SU-DHL-6 (cell line): Measurements from ENCODE around the gene CFAP74.

Source experiments
- H2AFZ ChIP-seq: fragments of 200-600 bp; sonication (generic); 2 replicates; pipeline ENCODE4 v1.6.1; 2014; ENCODE audit warnings: low read depth, mild to moderate bottlenecking, moderate library complexity, mixed read lengths, antibody characterized with exemption, low read length; ENCODE audit not compliant: severe bottlenecking
- H3F3A ChIP-seq: fragments of 200-600 bp; shearing (Covaris generic); 2 replicates; pipeline ENCODE4 v1.6.0; 2016; ENCODE audit warnings: antibody characterized with exemption, mild to moderate bottlenecking; ENCODE audit not compliant: insufficient read depth
- H3K27ac ChIP-seq: fragments of 200-600 bp; sonication (generic); 2 replicates; pipeline ENCODE4 v1.5.1; 2016; ENCODE audit warnings: low read depth, mild to moderate bottlenecking, low read length, moderate library complexity, mixed read lengths
- H3K27me3 ChIP-seq: fragments of 200-600 bp; sonication (generic), shearing (Covaris generic); 2 replicates; pipeline ENCODE4 v1.6.0; 2014; ENCODE audit warnings: mild to moderate bottlenecking, low read length
- H3K36me3 ChIP-seq: fragments of 200-600 bp; sonication (generic); 2 replicates; pipeline ENCODE4 v1.6.1; 2014; ENCODE audit warnings: mild to moderate bottlenecking, low read length, mixed read lengths
- H3K4me2 ChIP-seq: fragments of 300-600, 200-600 bp; shearing (Covaris generic), sonication (generic); 2 replicates; pipeline ENCODE4 v1.6.0; 2014; ENCODE audit warnings: low read length, low read depth, mild to moderate bottlenecking; ENCODE audit not compliant: poor library complexity, severe bottlenecking
- H3K4me3 ChIP-seq: fragments of 200-600 bp; sonication (generic); 2 replicates; pipeline ENCODE4 v1.5.1; 2014; ENCODE audit warnings: antibody characterized with exemption, low read length, mild to moderate bottlenecking, mixed read lengths; ENCODE audit not compliant: insufficient read depth, poor library complexity, severe bottlenecking
- H3K79me2 ChIP-seq: fragments of 200-600 bp; sonication (generic); 2 replicates; pipeline ENCODE4 v1.6.1; 2014; ENCODE audit warnings: mild to moderate bottlenecking, low read length, moderate library complexity; ENCODE audit not compliant: insufficient read depth
- H3K9ac ChIP-seq: fragments of 200-600 bp; sonication (generic); 2 replicates; pipeline ENCODE4 v1.7.0; 2014; ENCODE audit warnings: mild to moderate bottlenecking, low read length
- H3K9me2 ChIP-seq: fragments of 200-600 bp; sonication (generic); replicated peaks from 2 replicates; pipeline ENCODE4 v1.6.1; 2014; ENCODE audit warnings: low read length; ENCODE audit not compliant: insufficient read depth
- H3K9me3 ChIP-seq: fragments of 200-600 bp; sonication (generic); 2 replicates; pipeline ENCODE4 v1.6.1; 2014; ENCODE audit warnings: low read length, mixed read lengths; ENCODE audit not compliant: insufficient read depth
- H4K20me1 ChIP-seq: fragments of 200-600 bp; sonication (generic); 2 replicates; pipeline ENCODE4 v1.6.1; 2014; ENCODE audit warnings: low read depth, mild to moderate bottlenecking, antibody characterized with exemption, low read length, moderate library complexity, mixed read lengths
- EZH2phosphoT487 ChIP-seq: fragments of 200-600 bp; sonication (generic), shearing (Covaris generic); conservative IDR thresholded peaks from 2 replicates; pipeline ENCODE4 v1.6.1; 2018; ENCODE audit warnings: mild to moderate bottlenecking, antibody characterized with exemption, low read length, moderate library complexity, mixed read lengths
- TF ChIP-seq, protein P1 (sequence below): fragments of 200-600 bp; sonication (generic); IDR thresholded peaks from one replicate; pipeline ENCODE4 v1.5.1; 2017; ENCODE audit warnings: antibody characterized with exemption, mild to moderate bottlenecking, low read length, moderate library complexity; ENCODE audit not compliant: insufficient read depth, poor library complexity, severe bottlenecking

CFAP74 gene

DNA sequence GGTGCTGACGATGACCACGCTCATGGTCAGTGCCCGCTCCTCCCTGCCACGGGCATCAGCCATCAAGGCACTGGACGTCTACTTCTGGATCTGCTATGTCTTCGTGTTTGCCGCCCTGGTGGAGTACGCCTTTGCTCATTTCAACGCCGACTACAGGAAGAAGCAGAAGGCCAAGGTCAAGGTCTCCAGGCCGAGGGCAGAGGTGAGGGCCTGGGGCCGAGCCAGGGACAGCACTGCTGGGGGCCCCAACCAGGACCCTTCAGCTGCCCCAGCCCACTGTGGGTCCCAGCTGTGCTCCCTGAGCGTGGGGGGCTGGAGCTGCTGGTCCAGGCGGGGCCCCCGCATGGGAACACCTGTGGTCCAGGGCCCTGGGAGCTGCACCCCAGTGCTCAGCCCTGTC is 26.0 kb upstream of the CFAP74 start:
- no peak overlapping the region for H3K4me2 ChIP-seq
- H3K27me3 ChIP-seq: no peaks in the 10 kb centered on the region
- H3K36me3 ChIP-seq: no peaks in the 10 kb centered on the region
- no peaks in the 10 kb centered on the region for H3K79me2 ChIP-seq
- H3K27ac ChIP-seq: no peak overlapping the region
- H3K9me3 ChIP-seq: no peaks in the 10 kb centered on the region
- no peaks in the 10 kb centered on the region for H3F3A ChIP-seq
- no peak overlapping the region for H2AFZ ChIP-seq
- H3K4me3 ChIP-seq: no peak overlapping the region
- H3K9ac ChIP-seq: no peak overlapping the region
- H3K9me2 ChIP-seq: no peaks in the 10 kb centered on the region
- no peak for TF ChIP-seq EZH2phosphoT487
- TF ChIP-seq, protein P1, sequence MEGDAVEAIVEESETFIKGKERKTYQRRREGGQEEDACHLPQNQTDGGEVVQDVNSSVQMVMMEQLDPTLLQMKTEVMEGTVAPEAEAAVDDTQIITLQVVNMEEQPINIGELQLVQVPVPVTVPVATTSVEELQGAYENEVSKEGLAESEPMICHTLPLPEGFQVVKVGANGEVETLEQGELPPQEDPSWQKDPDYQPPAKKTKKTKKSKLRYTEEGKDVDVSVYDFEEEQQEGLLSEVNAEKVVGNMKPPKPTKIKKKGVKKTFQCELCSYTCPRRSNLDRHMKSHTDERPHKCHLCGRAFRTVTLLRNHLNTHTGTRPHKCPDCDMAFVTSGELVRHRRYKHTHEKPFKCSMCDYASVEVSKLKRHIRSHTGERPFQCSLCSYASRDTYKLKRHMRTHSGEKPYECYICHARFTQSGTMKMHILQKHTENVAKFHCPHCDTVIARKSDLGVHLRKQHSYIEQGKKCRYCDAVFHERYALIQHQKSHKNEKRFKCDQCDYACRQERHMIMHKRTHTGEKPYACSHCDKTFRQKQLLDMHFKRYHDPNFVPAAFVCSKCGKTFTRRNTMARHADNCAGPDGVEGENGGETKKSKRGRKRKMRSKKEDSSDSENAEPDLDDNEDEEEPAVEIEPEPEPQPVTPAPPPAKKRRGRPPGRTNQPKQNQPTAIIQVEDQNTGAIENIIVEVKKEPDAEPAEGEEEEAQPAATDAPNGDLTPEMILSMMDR: no peak
- no peaks in the 10 kb centered on the region for H4K20me1 ChIP-seq

DNA sequence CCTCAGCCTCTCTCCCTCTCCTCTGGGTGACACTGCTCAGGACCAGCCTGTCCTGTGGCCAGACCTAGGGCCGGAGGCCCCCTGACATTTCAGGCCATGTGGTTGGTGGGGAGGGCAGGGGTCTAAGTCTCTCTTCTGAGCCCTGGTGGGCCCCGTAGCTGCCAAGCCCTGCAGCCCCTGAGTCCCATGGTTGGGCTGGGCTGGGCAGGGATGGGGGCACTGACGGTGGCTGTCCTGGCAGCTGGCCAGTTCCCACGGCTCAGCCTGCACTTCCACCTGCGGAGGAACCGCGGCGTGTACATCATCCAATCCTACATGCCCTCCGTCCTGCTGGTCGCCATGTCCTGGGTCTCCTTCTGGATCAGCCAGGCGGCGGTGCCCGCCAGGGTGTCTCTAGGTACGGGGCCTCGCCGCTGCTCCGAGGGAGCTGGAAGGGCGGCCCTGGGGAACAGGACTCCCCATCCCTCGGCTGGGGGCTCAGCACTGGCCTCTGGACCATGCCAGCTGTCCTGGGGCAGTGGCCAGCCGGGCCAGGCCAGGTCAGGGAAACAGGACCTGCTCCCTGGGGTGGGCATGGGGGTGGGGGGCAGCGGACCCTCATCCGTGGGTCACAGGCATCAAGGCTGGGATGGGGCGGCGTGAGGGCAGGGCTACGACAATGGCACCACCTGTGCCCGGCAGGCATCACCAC is 25.4 kb upstream of the CFAP74 start:
- H3F3A ChIP-seq: no peaks in the 10 kb centered on the region
- H3K4me3 ChIP-seq: no peak overlapping the region
- no peak overlapping the region for H3K4me2 ChIP-seq
- H3K9me2 ChIP-seq: no peaks in the 10 kb centered on the region
- H3K9me3 ChIP-seq: no peaks in the 10 kb centered on the region
- no peaks in the 10 kb centered on the region for H3K36me3 ChIP-seq
- no peaks in the 10 kb centered on the region for H3K79me2 ChIP-seq
- H3K27ac ChIP-seq: no peak overlapping the region
- no peak overlapping the region for H3K9ac ChIP-seq
- no peak for TF ChIP-seq EZH2phosphoT487
- TF ChIP-seq, protein P1: no peak
- H4K20me1 ChIP-seq: no peaks in the 10 kb centered on the region
- no peak overlapping the region for H2AFZ ChIP-seq
- H3K27me3 ChIP-seq: no peaks in the 10 kb centered on the region

DNA sequence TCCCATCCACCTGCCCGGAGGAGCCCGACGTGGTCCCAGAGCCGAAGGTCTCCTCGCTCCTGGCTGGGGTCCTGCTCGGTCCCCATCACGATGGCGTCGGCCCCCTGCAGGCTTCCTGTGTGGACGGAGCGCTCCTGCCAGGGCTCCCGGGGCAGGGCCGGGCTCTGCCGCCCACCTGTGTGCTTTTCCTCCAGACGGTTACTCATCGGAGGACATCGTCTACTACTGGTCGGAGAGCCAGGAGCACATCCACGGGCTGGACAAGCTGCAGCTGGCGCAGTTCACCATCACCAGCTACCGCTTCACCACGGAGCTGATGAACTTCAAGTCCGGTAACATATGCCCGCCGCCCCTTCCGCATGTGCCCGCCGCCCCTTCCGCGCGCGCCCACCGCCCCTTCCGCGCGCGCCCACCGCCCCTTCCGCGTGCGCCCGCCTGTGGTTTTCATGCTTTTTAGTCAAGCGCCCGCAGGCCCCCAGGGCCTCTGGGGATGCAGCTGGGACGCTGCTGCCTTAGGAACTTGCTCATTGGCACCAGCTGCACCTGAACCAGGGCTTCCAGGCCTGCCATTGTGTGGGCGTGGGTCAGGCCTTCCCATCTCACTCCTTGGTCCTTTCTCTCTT is 24.5 kb upstream of the CFAP74 start:
- TF ChIP-seq EZH2phosphoT487: no peak
- TF ChIP-seq, protein P1: no peak
- no peak overlapping the region for H3K9ac ChIP-seq
- no peak overlapping the region for H3K4me3 ChIP-seq
- no peak overlapping the region for H2AFZ ChIP-seq
- no peak overlapping the region for H3K27ac ChIP-seq
- H3K79me2 ChIP-seq: no peaks in the 10 kb centered on the region
- no peak overlapping the region for H3K4me2 ChIP-seq
- no peaks in the 10 kb centered on the region for H4K20me1 ChIP-seq
- H3F3A ChIP-seq: no peaks in the 10 kb centered on the region
- no peaks in the 10 kb centered on the region for H3K9me2 ChIP-seq
- H3K36me3 ChIP-seq: no peaks in the 10 kb centered on the region
- H3K27me3 ChIP-seq: no peaks in the 10 kb centered on the region
- H3K9me3 ChIP-seq: no peaks in the 10 kb centered on the region
